Measurements from ENCODE around the gene GLB1L3. TPM values are rescaled to one million over a fixed set of nuclear protein-coding genes. Genes with fewer than 3 reads are reported as not detected.
A peak's percentile ranks its signal among the peaks of the same experiment; 100 is the strongest.

GLB1L3 gene
- total RNA-seq, 1 experiment from 2014 or later: not detected

- Histone ChIP-seq H3K4me1 (ENCODE audit: control insufficient read depth in 1 of 2, insufficient read depth in 2 of 2, low read length in 2 of 2) (peaks cover 9 to 18% of the 10 kb centered on the region in 2 experiments; a peak in 3 of 4 replicates), H2AFZ (ENCODE audit: low read depth, low read length, poor library complexity, severe bottlenecking) (no peak overlapping the region), H3K4me2 (ENCODE audit: low read length) (no peak overlapping the region), H3K9me2 (ENCODE audit: insufficient read depth) (no peaks in the 10 kb centered on the region), H3K79me2 (ENCODE audit: insufficient read depth, low read length) (0 out of 2 replicates have a peak, but pooled peaks cover 4% of the 10 kb centered on the region), H3K4me3 (replicated peaks in 1 of 2; ENCODE audit: low read depth in 1 of 2, low read length in 2 of 2) (no peak overlapping the region), H3K9ac (ENCODE audit: low read length) (no peak overlapping the region), H3K27me3 (ENCODE audit: insufficient read depth, low read length) (no peaks in the 10 kb centered on the region), H3K9me3 (ENCODE audit: control insufficient read depth in 1 of 2, insufficient read depth in 1 of 2, low read depth in 1 of 2, low read length in 2 of 2) (no peaks in the 10 kb centered on the region), H4K20me1 (ENCODE audit: insufficient read depth) (no peaks in the 10 kb centered on the region), H3K27ac (ENCODE audit: low read depth, low read length) (no peak overlapping the region), H3K36me3 (ENCODE audit: control insufficient read depth in 1 of 2, insufficient read depth in 2 of 2, low read length in 2 of 2) (no peaks in the 10 kb centered on the region)
- TF ChIP-seq CEBPB (IDR thresholded peaks at IDR 0.05; ENCODE audit: low read depth) (no peak), SP1 (IDR thresholded peaks at IDR 0.05; ENCODE audit: low read depth) (no peak)
- TF ChIP-seq, protein P1, sequence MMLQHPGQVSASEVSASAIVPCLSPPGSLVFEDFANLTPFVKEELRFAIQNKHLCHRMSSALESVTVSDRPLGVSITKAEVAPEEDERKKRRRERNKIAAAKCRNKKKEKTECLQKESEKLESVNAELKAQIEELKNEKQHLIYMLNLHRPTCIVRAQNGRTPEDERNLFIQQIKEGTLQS (IDR thresholded peaks at IDR 0.05): no peak
- CTCF ChIA-PET: no interaction called here
- intact Hi-C loops (cut with micrococcal nuclease): no loop called here
- no TSS peak for BruUV-seq (replicated peaks)
- DNase-seq (ENCODE audit: low read depth, low spot score): no peak
- RAD21 ChIA-PET (ENCODE audit: low non-redundant PET in 1 of 2, low total read pairs in 2 of 2, uncharacterized antibody in 2 of 2, unreplicated experiment in 2 of 2): no interaction called here
- POLR2A ChIA-PET: no interaction called here
- no peak for ATAC-seq
Measured at GRCh38 chr11:134328433-134328832, 52.3 kb downstream of the GLB1L3 start.

DNA sequence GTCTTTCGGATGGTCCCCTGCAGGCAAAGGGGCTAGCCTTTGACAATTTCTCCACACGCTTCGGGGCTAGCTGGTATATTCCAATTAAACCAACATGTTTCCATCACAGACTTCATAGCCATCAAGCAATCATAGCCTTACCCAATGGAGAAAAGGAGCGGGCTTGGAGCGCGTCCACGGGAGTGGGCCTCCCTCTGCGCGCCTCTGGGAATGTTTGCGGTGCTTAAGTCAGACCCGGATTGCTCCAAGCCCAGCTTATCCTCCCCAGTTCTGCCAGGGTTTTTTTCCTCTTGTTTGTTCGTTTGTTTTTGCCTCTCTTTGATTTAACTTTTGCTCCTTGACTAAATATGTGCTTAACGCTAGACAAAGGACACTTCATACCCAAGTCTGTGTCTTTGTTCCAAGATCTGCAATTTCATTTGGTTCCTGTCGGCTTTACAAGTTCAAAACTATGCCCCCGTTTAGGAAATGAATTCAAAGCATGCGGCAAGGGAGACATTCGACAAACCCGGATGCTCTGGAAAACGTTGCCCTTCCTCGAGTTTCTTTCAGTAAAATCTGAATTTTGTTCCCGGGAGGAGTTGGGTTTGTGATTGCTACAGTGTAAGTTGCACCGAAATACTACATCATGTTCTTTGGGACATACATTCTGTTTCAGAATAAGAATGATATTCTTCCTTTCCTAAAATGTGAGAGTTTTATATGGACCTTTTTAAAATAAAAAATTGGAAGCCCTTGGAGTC is 54.6 kb downstream of the GLB1L3 start:
- H3K4me3 ChIP-seq (replicated peaks in 1 of 2; ENCODE audit: low read depth in 1 of 2, low read length in 2 of 2): peak overlapping the region; percentile 22 to 31
- TF ChIP-seq SP1 (IDR thresholded peaks at IDR 0.05; ENCODE audit: low read depth): no peak
- TF ChIP-seq CBX3 (IDR thresholded peaks at IDR 0.05; ENCODE audit: low read depth): no peak
- no peak for TF ChIP-seq MAX (IDR thresholded peaks at IDR 0.05)
- TF ChIP-seq, protein P2, sequence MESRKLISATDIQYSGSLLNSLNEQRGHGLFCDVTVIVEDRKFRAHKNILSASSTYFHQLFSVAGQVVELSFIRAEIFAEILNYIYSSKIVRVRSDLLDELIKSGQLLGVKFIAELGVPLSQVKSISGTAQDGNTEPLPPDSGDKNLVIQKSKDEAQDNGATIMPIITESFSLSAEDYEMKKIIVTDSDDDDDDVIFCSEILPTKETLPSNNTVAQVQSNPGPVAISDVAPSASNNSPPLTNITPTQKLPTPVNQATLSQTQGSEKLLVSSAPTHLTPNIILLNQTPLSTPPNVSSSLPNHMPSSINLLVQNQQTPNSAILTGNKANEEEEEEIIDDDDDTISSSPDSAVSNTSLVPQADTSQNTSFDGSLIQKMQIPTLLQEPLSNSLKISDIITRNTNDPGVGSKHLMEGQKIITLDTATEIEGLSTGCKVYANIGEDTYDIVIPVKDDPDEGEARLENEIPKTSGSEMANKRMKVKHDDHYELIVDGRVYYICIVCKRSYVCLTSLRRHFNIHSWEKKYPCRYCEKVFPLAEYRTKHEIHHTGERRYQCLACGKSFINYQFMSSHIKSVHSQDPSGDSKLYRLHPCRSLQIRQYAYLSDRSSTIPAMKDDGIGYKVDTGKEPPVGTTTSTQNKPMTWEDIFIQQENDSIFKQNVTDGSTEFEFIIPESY (IDR thresholded peaks at IDR 0.05; ENCODE audit: extremely low read depth, insufficient replicate concordance, low read length): no peak
- TF ChIP-seq EZH2 (IDR thresholded peaks at IDR 0.05): no peak
- TF ChIP-seq, protein P3, sequence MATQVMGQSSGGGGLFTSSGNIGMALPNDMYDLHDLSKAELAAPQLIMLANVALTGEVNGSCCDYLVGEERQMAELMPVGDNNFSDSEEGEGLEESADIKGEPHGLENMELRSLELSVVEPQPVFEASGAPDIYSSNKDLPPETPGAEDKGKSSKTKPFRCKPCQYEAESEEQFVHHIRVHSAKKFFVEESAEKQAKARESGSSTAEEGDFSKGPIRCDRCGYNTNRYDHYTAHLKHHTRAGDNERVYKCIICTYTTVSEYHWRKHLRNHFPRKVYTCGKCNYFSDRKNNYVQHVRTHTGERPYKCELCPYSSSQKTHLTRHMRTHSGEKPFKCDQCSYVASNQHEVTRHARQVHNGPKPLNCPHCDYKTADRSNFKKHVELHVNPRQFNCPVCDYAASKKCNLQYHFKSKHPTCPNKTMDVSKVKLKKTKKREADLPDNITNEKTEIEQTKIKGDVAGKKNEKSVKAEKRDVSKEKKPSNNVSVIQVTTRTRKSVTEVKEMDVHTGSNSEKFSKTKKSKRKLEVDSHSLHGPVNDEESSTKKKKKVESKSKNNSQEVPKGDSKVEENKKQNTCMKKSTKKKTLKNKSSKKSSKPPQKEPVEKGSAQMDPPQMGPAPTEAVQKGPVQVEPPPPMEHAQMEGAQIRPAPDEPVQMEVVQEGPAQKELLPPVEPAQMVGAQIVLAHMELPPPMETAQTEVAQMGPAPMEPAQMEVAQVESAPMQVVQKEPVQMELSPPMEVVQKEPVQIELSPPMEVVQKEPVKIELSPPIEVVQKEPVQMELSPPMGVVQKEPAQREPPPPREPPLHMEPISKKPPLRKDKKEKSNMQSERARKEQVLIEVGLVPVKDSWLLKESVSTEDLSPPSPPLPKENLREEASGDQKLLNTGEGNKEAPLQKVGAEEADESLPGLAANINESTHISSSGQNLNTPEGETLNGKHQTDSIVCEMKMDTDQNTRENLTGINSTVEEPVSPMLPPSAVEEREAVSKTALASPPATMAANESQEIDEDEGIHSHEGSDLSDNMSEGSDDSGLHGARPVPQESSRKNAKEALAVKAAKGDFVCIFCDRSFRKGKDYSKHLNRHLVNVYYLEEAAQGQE (IDR thresholded peaks at IDR 0.05; ENCODE audit: low read depth): no peak
- TF ChIP-seq POLR2AphosphoS5 (IDR thresholded peaks at IDR 0.05; ENCODE audit: low read depth, low read length): no peak
- TF ChIP-seq FOSL1 (IDR thresholded peaks at IDR 0.05; ENCODE audit: low read depth): no peak
- no peak for TF ChIP-seq EGR1 (IDR thresholded peaks at IDR 0.05; ENCODE audit: low read depth)
- TF ChIP-seq ZFX (IDR thresholded peaks at IDR 0.05): no peak
- no peak for TF ChIP-seq ELF1 (IDR thresholded peaks at IDR 0.05; ENCODE audit: borderline replicate concordance, low read depth)
- TF ChIP-seq, protein P1 (IDR thresholded peaks at IDR 0.05): no peak
- no peak for TF ChIP-seq CEBPB (IDR thresholded peaks at IDR 0.05; ENCODE audit: low read depth)

More for the DNA sequence above, 54.6 kb downstream of the GLB1L3 start:
- RAD21 ChIA-PET (ENCODE audit: low non-redundant PET in 1 of 2, low total read pairs in 2 of 2, uncharacterized antibody in 2 of 2, unreplicated experiment in 2 of 2): no interaction called here
- intact Hi-C loops (cut with micrococcal nuclease): loop anchor here (10.0 kb wide), 1 partner anchor 324 kb away; no protein-coding TSS in a partner anchor
- ATAC-seq (no peak), DNase-seq (ENCODE audit: low read depth, low spot score) (no peak)
- Histone ChIP-seq H3K36me3 (ENCODE audit: control insufficient read depth in 1 of 2, insufficient read depth in 2 of 2, low read length in 2 of 2) (no peaks in the 10 kb centered on the region), H3K4me2 (ENCODE audit: low read length) (peak overlapping the region; percentile 63), H3K27ac (ENCODE audit: low read depth, low read length) (no peak overlapping the region), H3K9me3 (ENCODE audit: control insufficient read depth in 1 of 2, insufficient read depth in 1 of 2, low read depth in 1 of 2, low read length in 2 of 2) (no peaks in the 10 kb centered on the region), H2AFZ (ENCODE audit: low read depth, low read length, poor library complexity, severe bottlenecking) (peak overlapping the region; percentile 98), H3K79me2 (ENCODE audit: insufficient read depth, low read length) (0 out of 2 replicates have a peak, but pooled peaks cover 4% of the 10 kb centered on the region), H3K4me1 (ENCODE audit: control insufficient read depth in 1 of 2, insufficient read depth in 2 of 2, low read length in 2 of 2) (peaks cover 17 to 38% of the 10 kb centered on the region in 2 experiments; a peak in 3 of 4 replicates), H3K9me2 (ENCODE audit: insufficient read depth) (no peaks in the 10 kb centered on the region), H3K9ac (ENCODE audit: low read length) (peak overlapping the region; percentile 5; the same call in 1 of the 2 replicates), H4K20me1 (ENCODE audit: insufficient read depth) (no peaks in the 10 kb centered on the region), H3K27me3 (ENCODE audit: insufficient read depth, low read length) (no peaks in the 10 kb centered on the region)
- POLR2A ChIA-PET: no interaction called here
- BruUV-seq (replicated peaks): no TSS peak
- CTCF ChIA-PET: no interaction called here
